Tibial artery (tissue), 4 donors: ENCODE measurements around the gene FBXO42.

Experiments used
- DNase-seq, 2 donors: peaks; one replicate each; pipeline ENCODE4 v3.0.0-alpha.2; 2019
- H3K27ac ChIP-seq, 2 donors: fragments of 200-600 bp; sonication (generic) in 1 of 2; 1 replicate in 1 of 2; 2 replicates in 1 of 2; pipeline ENCODE4 v1.5.1; 2018 to 2019; ENCODE audit warnings: mild to moderate bottlenecking in 1 of 2
- H3K27me3 ChIP-seq, 2 donors: fragments of 200-600 bp; sonication (generic) in 1 of 2; one replicate each; pipeline versions ENCODE4 v1.5.1 to v1.6.0; 2016 to 2019
- H3K36me3 ChIP-seq, 3 donors: fragments of 200-600 bp; sonication (generic) in 2 of 3; one replicate each; pipeline ENCODE4 v1.5.1; 2016 to 2019; ENCODE audit warnings: mild to moderate bottlenecking in 2 of 3
- H3K4me1 ChIP-seq, 4 donors: fragments of 200-600 bp; sonication (generic) in 2 of 4; 1 replicate in 3 of 4; 2 replicates in 1 of 4; pipeline ENCODE4 v1.5.1; 2016 to 2019
- H3K4me3 ChIP-seq, 2 donors: fragments of 200-600 bp; sonication (generic) in 1 of 2; 1 replicate in 1 of 2; 2 replicates in 1 of 2; pipeline ENCODE4 v1.5.1; 2018 to 2019; ENCODE audit warnings: mild to moderate bottlenecking in 2 of 2
- H3K9me3 ChIP-seq, 3 donors: fragments of 200-600 bp; sonication (generic) in 1 of 3; one replicate each; pipeline ENCODE4 v1.5.1; 2016 to 2019
- CTCF ChIP-seq, 2 experiments: fragments of 200-600 bp in 1 of 2; fragments of 450-650 bp in 1 of 2; IDR thresholded peaks; one replicate each; pipeline ENCODE4 v1.5.1; 2017 to 2019; ENCODE audit warnings: antibody characterized with exemption in 2 of 2, mild to moderate bottlenecking in 1 of 2, moderate library complexity in 1 of 2
- intact Hi-C: fragments of 100-400 bp; cut with DNase I; formaldehyde crosslinking; loops from one replicate; pipeline ENCODE4 v1.15.0; 2023; ENCODE audit warnings: low total_unique reads

FBXO42 gene

GRCh38 chr1:16286122-16286521, 66.2 kb downstream of the FBXO42 start:
- no peak for TF ChIP-seq CTCF (IDR thresholded peaks at IDR 0.05)
- H3K27me3 ChIP-seq, result no peaks in the 10 kb centered on the region
- peak overlapping the region in 1 of 2 donors; percentile 77 for H3K27ac ChIP-seq
- H3K4me3 ChIP-seq, result no peak overlapping the region
- peak in 1 of 2 donors; percentile 15 for DNase-seq
- H3K36me3 ChIP-seq, result peaks cover 7 to 50% (median 15%) of the 10 kb centered on the region in 3 donors
- no peaks in the 10 kb centered on the region for H3K9me3 ChIP-seq
- peaks cover 0 to 57% (median 13%) of the 10 kb centered on the region in 4 donors for H3K4me1 ChIP-seq
- intact Hi-C loops, result no loop called here

- TF ChIP-seq CTCF (IDR thresholded peaks at IDR 0.05), result no peak
- no peak overlapping the region for H3K27ac ChIP-seq
- no peak for DNase-seq
- H3K36me3 ChIP-seq, result peaks cover 0 to 19% (median 7%) of the 10 kb centered on the region in 3 donors
- no peaks in the 10 kb centered on the region for H3K27me3 ChIP-seq
- intact Hi-C loops, result no loop called here
- no peak overlapping the region for H3K4me3 ChIP-seq
- H3K9me3 ChIP-seq, result no peaks in the 10 kb centered on the region
- H3K4me1 ChIP-seq, result peaks cover 0 to 29% (median 3%) of the 10 kb centered on the region in 4 donors
Observed at GRCh38 chr1:16281765-16282164, 70.5 kb downstream of the FBXO42 start.

GRCh38 chr1:16279186-16279585, 73.1 kb downstream of the FBXO42 start:
- no peak for TF ChIP-seq CTCF (IDR thresholded peaks at IDR 0.05)
- Histone ChIP-seq H3K27ac (no peak overlapping the region), H3K9me3 (no peaks in the 10 kb centered on the region), H3K4me1 (peaks cover 0 to 20% (median 3%) of the 10 kb centered on the region in 4 donors), H3K36me3 (no peaks in the 10 kb centered on the region), H3K4me3 (no peak overlapping the region), H3K27me3 (no peaks in the 10 kb centered on the region)
- DNase-seq, result no peak
- intact Hi-C loops, result no loop called here

- no peaks in the 10 kb centered on the region for H3K27me3 ChIP-seq
- DNase-seq, result no peak
- H3K4me3 ChIP-seq, result no peak overlapping the region
- intact Hi-C loops, result no loop called here
- no peak overlapping the region for H3K27ac ChIP-seq
- no peaks in the 10 kb centered on the region for H3K36me3 ChIP-seq
- TF ChIP-seq CTCF (IDR thresholded peaks at IDR 0.05), result no peak
- peaks cover 0 to 42% (median 3%) of the 10 kb centered on the region in 4 donors for H3K4me1 ChIP-seq
- no peaks in the 10 kb centered on the region for H3K9me3 ChIP-seq
Observed at GRCh38 chr1:16276302-16277030, 75.8 kb downstream of the FBXO42 start.

- intact Hi-C loops, result no loop called here
- no peak for TF ChIP-seq CTCF (IDR thresholded peaks at IDR 0.05)
- H3K4me1 ChIP-seq, result peaks cover 0 to 50% (median 3%) of the 10 kb centered on the region in 4 donors
- no peak overlapping the region for H3K27ac ChIP-seq
- H3K9me3 ChIP-seq, result no peaks in the 10 kb centered on the region
- H3K36me3 ChIP-seq, result no peaks in the 10 kb centered on the region
- DNase-seq, result peak in 1 of 2 donors; percentile 50
- H3K4me3 ChIP-seq, result no peak overlapping the region
- no peaks in the 10 kb centered on the region for H3K27me3 ChIP-seq
Observed at GRCh38 chr1:16275591-16275990, 76.7 kb downstream of the FBXO42 start.
